BJ (cell line): Measurements from ENCODE around the gene OXNAD1. TPM values are rescaled to one million over a fixed set of nuclear protein-coding genes. Genes with fewer than 3 reads are reported as not detected.

Source experiments
- CTCF ChIA-PET: fragments of 350-600 bp; formaldehyde crosslinking; extraction: SDS; loops from one replicate; lab custom pipeline; 2021; ENCODE audit warnings: antibody characterized with exemption, inconsistent platforms; lab: Yijun Ruan, JAX
- POLR2A ChIA-PET: fragments of 300-600 bp; sonication (Branson Sonifier 250); formaldehyde crosslinking; extraction: SDS; loops from one replicate; lab custom pipeline; 2021; ENCODE audit warnings: antibody characterized with exemption; lab: Charles Lee
- DNase-seq: peaks from one replicate; pipeline ENCODE4 v3.0.0-alpha.2; 2011; ENCODE audit warnings: low read depth
- H3K27me3 ChIP-seq: 2 replicates; pipeline ENCODE4 v1.6.0; 2011; ENCODE audit warnings: low read length; ENCODE audit not compliant: control insufficient read depth, insufficient read depth
- H3K36me3 ChIP-seq: 2 replicates; pipeline ENCODE4 v1.5.1; 2011; ENCODE audit warnings: low read length; ENCODE audit not compliant: control insufficient read depth, insufficient read depth
- H3K4me3 ChIP-seq: 2 replicates; pipeline ENCODE4 v1.5.1; 2011; ENCODE audit warnings: low read depth, mild to moderate bottlenecking, control low read depth, low read length
- polyA plus RNA-seq: library from polyadenylated mRNA; depleted of rRNA; stranded (reverse); fragments of >200 nt; gene quantifications from 2 replicates; pipeline ENCODE4 v1.2.3, GENCODE V29; 2011
- TF ChIP-seq, protein P1 (sequence below): IDR thresholded peaks from 2 replicates; pipeline ENCODE4 v1.5.1; 2011; ENCODE audit warnings: low read depth, mild to moderate bottlenecking, control low read depth, inconsistent platforms, low read length, moderate library complexity; ENCODE audit not compliant: insufficient read depth

Gene OXNAD1
- polyA plus RNA-seq, 1 experiment = 8.9 TPM

DNA sequence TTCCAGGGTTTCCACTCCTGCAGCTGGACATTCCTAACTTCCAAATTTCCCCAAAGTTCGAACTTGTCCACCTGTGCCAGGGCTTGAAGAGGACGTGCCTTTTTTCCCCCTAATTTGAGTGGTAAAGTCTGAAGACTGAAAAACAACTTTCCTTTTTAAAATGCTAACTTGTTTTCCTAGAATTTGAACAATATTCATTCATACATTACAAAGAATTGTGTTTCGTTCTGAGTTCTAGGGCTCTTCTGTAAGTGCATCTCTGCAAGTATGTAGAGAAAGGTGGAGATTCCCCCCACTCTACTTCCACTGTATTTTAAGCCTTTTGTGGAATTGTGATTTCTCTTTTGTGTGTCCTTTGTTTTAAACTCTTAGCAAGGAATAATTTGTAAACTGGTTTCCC, 9.7 kb upstream of the OXNAD1 start:
- Histone ChIP-seq H3K36me3 (peaks cover 1% of the 10 kb centered on the region), H3K27me3 (no peaks in the 10 kb centered on the region), H3K4me3 (no peak overlapping the region)
- TF ChIP-seq, protein P1, sequence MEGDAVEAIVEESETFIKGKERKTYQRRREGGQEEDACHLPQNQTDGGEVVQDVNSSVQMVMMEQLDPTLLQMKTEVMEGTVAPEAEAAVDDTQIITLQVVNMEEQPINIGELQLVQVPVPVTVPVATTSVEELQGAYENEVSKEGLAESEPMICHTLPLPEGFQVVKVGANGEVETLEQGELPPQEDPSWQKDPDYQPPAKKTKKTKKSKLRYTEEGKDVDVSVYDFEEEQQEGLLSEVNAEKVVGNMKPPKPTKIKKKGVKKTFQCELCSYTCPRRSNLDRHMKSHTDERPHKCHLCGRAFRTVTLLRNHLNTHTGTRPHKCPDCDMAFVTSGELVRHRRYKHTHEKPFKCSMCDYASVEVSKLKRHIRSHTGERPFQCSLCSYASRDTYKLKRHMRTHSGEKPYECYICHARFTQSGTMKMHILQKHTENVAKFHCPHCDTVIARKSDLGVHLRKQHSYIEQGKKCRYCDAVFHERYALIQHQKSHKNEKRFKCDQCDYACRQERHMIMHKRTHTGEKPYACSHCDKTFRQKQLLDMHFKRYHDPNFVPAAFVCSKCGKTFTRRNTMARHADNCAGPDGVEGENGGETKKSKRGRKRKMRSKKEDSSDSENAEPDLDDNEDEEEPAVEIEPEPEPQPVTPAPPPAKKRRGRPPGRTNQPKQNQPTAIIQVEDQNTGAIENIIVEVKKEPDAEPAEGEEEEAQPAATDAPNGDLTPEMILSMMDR = no peak
- no peak for DNase-seq
- ChIA-PET POLR2A (no interaction called here), CTCF (interaction anchor here (2.7 kb wide), 1 partner anchor 207 kb away, joined by 11 read pairs; no protein-coding TSS in a partner anchor)

DNA sequence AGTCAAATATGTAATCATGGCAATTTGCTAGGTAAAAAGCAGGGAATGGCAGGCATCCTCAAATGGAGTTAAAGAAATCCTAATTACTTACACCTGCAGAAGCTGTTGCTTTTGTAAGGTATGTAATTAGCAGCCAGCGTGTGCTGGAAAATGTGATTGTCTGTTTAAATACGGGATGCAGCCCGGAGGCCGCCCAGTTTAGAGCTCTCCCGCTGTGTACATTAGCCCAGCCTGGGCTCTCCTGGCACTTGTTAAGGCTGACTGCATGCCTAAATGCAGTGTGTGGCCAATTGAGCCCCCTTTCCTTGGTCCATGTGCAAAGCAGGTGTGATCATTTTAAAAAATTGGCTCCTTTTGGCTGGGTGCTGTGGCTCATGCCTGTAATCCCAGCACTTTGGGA, 9.3 kb upstream of the OXNAD1 start:
- POLR2A ChIA-PET = no interaction called here
- no peak for DNase-seq
- no peaks in the 10 kb centered on the region for H3K27me3 ChIP-seq
- TF ChIP-seq, protein P1 = no peak
- CTCF ChIA-PET = no interaction called here
- peaks cover 1% of the 10 kb centered on the region for H3K36me3 ChIP-seq
- H3K4me3 ChIP-seq = no peak overlapping the region

DNA sequence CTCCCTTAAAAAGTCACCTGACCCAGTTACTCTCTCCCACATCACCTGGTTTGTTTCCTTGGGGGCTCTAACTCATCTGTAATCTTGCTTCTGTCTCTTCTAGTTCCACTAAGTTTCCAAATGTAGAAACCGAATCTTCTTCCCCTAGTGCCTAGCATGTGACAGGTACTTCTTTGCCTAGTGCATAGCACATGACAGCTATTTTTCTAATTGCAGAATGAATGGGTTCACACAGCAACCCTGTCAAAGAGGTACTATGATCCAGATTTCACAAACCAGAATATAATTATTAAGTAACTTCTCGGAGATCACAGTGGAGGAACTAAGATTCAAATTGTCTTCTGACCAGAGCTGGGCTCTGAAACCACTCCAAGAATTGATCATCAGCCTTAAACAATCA, 7.7 kb upstream of the OXNAD1 start:
- ChIA-PET POLR2A (no interaction called here), CTCF (interaction anchor here (0.7 to 1.0 kb wide), 2 partner anchors 9 to 431 kb away, joined by 3 read pairs; no protein-coding TSS in a partner anchor)
- TF ChIP-seq, protein P1 = no peak
- DNase-seq = no peak
- Histone ChIP-seq H3K4me3 (no peak overlapping the region), H3K36me3 (peaks cover 3% of the 10 kb centered on the region), H3K27me3 (no peaks in the 10 kb centered on the region)

DNA sequence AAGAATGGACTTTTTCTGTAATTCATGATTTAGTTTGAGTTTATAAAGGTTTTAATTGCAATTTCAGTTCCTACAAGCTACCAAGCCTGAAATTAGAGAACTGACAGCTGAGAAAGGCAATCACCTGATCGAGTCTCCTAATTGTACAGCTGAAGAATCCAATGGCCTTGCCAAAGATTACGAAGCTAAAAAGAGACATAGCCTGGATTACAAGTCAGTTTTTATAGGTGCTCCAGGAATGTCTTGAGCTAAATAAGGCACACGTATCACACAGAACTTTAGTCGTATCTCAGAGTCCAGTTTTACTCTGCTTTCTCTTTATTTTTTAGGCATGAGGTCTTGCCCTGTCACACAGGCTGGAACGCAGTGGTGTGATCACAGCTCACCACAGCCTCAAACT, 6.8 kb upstream of the OXNAD1 start:
- ChIA-PET POLR2A (no interaction called here), CTCF (interaction anchor here (1.1 kb wide), 1 partner anchor 9 kb away, joined by 3 read pairs; no protein-coding TSS in a partner anchor)
- H3K36me3 ChIP-seq = peaks cover 3% of the 10 kb centered on the region
- no peaks in the 10 kb centered on the region for H3K27me3 ChIP-seq
- no peak overlapping the region for H3K4me3 ChIP-seq
- DNase-seq = no peak
- TF ChIP-seq, protein P1 = no peak

DNA sequence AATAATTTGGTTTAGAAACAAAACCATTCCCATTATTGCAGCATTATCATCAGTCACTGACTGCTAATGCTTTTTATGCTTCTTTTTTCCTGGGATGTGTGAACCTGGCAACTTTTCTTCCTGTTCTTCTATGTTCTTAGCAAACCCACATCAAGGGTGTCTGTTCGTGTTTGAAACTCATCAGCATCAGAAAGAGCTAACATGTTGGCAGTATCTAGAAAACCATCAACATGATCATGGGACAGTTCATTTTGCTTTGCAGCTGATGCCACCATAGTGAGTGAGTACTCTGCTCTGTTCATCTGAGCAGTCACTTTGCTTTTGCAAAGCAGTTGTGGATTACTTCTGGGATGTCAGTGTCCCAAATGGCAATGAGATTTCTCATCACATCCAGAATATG, 6.1 kb upstream of the OXNAD1 start:
- Histone ChIP-seq H3K36me3 (peaks cover 3% of the 10 kb centered on the region), H3K4me3 (no peak overlapping the region), H3K27me3 (no peaks in the 10 kb centered on the region)
- TF ChIP-seq, protein P1 = no peak
- ChIA-PET POLR2A (interaction anchor here (0.6 kb wide), 1 partner anchor 659 kb away, joined by 3 read pairs; no protein-coding TSS in a partner anchor), CTCF (interaction anchor here (0.5 to 1.4 kb wide), 4 partner anchors 10 to 308 kb away, joined by 3 to 4 read pairs (median 3); no protein-coding TSS in a partner anchor)
- DNase-seq = no peak
